HPDE6-E6E7 (cell line): ENCODE measurements around the gene NEMF.
"Not testable (repeated sequence)": the region's sequence is repeated elsewhere in the genome, so short reads cannot be mapped to it uniquely, and the experiment has no call there.

ENCODE experiments used
- DNase-seq: peaks from one replicate; pipeline ENCODE4 v3.0.0; 2011; ENCODE audit warnings: missing footprints; ENCODE audit errors: extremely low spot score

Gene NEMF, protein sequence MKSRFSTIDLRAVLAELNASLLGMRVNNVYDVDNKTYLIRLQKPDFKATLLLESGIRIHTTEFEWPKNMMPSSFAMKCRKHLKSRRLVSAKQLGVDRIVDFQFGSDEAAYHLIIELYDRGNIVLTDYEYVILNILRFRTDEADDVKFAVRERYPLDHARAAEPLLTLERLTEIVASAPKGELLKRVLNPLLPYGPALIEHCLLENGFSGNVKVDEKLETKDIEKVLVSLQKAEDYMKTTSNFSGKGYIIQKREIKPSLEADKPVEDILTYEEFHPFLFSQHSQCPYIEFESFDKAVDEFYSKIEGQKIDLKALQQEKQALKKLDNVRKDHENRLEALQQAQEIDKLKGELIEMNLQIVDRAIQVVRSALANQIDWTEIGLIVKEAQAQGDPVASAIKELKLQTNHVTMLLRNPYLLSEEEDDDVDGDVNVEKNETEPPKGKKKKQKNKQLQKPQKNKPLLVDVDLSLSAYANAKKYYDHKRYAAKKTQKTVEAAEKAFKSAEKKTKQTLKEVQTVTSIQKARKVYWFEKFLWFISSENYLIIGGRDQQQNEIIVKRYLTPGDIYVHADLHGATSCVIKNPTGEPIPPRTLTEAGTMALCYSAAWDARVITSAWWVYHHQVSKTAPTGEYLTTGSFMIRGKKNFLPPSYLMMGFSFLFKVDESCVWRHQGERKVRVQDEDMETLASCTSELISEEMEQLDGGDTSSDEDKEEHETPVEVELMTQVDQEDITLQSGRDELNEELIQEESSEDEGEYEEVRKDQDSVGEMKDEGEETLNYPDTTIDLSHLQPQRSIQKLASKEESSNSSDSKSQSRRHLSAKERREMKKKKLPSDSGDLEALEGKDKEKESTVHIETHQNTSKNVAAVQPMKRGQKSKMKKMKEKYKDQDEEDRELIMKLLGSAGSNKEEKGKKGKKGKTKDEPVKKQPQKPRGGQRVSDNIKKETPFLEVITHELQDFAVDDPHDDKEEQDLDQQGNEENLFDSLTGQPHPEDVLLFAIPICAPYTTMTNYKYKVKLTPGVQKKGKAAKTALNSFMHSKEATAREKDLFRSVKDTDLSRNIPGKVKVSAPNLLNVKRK

DNA sequence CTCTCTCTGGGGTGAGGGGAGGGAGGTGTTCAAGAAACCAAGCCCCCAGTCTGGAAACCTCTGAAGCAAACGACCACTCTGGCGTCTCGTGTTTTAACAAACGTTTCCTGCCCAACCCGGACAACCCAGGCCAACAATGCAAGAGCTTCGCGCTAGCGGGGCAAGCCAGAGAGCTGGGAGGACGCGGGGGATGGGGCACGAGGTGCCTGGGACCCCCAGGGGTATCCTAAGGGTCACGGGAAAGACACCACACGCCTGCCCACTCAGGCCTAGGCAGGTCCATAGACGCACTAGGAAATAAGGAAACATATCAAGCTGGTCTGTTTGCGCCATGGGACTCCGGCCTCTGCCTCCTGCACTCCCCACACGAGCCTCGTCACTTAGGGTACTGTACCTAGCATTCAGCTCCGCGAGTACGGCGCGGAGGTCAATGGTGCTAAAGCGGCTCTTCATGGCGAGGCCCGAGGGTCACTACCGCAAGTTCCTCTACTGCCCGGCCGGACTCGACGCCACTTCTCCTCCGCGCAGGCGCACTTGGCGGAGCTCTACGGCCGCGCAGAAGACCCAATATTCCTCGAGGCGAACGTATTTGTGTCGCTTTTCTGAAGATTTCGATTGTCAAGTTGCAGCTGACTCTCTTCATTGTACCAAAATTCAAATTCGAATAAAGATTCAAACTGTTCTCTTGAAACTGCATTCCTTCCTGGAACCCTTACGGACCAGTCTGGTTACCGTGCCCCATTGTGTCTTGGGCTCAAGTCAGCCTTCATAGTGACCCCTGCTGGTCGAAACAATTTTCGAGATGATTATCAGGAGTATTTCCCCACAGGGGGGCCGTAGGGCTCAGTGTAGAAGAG is at the start of gene NEMF:
Gene NEMF (minus strand): TSS at position 488 of the 857 bp plus-strand sequence. CDS start 35 bp downstream, at position 453.
- DNase-seq, result peak; percentile 84

DNA sequence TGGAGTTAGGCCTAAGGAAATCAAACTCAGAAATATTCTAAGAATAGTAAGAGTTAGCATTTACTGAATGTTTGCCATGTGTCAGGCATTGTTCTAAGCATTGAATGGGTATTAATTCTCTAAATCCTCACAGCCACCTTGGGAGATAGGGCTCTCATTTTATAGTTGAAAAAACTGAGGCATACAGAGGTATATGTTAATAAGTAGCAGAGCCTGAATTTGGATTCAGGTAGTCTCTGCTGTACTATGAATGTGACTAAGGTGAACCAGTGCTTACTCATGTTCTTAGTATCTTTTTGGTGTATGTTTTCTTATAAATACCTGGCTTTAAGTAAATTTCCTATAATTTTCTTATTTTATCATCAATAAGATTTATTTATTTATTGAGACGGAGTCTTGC is 48.4 kb upstream of the NEMF start:
- DNase-seq, result no peak

DNA sequence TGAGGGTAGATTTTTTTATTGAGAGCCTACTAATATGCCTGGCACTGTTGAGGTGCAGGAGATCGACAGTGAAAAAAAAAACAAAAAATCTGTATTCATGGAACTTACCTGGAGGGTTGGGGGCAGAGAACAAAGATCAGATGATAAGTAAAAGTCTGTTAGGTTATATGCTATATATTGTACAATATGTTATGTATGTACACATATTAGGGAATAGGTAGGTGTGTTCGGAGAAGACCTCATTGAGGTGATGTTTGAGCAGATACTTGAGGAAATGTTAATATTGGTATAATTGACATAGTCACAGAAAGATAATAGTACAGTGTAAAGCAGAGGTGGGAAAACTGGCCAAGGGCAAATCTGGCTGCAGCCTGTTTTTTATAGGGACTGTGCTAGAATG is 45.9 kb upstream of the NEMF start:
- no peak for DNase-seq

DNA sequence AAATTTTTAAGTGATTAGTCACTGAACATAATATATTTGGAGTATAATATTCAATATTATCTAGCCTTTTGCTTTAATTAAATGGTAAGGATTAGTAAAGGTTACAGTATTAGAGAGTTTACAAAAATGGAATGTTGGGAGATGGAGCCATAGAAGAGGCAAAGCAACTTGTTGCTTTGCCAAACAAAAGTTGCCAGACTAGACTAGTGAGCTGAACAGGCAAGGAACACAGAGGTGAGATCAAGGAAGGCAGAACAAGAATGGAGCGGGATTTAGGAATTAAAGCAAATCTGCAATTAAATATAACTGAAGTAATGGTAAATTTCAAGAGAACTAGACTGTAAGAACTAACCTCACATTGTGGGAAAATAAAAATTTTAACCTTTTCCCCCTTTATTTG is 45.4 kb upstream of the NEMF start:
- DNase-seq, result no peak

DNA sequence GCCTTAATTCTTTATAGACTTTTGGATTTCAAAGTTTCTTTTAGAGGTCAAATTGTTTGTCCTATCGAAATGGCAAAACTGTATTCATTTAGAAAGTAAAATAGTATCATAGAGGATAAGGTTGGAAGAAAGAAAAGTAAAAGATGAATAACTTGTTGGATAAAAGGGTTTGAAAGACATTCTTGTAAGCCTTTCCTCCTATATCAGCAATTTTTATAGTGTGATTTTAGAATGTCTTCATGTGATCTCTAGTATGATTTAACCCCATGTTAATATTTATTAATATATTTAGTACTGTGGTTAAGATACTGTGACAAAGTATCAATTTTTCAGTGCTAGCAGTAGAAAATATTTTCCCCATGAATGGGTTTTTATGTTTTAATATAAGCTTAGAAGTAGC is 44.8 kb upstream of the NEMF start:
- DNase-seq, result no peak

DNA sequence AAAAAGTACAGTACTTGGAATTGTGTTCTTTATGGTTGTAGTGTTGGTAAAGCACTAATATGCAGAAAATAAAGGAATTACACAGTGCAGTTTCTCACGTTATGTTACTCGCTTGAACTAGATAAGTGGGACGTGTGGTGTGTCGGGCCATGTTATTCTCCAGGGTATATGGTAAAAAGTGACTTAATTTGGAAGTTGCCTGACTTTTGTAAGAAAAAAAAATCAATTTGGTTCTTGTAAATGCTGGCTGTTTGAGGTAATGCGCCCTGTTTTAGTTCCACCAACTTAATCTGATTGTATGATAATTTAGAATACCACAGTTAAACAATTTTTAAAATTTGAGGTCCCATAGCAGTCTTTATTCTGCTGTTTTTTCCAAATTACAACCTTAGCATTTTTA is 44.4 kb upstream of the NEMF start:
- no peak for DNase-seq

DNA sequence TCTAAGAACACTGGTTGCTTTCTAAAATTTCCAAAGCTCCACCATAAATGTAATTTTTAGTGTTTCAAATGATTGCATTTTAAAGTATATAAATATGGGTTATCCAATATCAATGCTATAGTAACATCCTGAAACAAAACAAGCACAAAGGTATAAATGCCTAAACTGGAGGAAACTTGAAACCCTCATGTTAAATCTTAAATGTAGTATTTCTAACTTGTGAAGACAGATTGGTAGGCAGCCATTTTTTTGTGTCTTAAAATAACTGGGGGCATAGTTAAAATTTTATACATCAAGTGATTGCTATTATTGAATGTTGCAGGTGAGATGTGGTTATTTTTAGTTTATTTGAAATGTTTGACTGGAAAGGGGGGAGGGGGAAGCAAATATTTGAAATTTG is 43.7 kb upstream of the NEMF start:
- DNase-seq, result not testable (repeated sequence)

DNA sequence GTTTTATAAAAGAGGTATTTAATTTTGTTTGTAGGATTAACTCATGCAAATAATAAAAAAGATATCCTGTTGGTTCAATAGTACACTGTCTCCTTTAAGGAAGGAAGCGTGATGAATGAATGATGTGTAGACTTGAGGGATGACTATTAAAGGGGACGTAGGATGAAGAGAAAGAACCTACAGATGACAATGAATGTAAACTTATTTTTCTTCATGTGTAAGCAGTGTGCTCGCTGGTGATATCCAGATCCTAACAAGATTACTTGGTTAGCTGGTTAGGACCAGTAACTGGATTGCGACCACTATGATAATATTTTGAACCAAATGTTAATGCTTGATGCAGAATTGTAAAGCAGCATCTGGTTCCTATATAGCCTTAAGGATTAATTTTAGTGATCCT is 42.9 kb upstream of the NEMF start:
- no peak for DNase-seq

DNA sequence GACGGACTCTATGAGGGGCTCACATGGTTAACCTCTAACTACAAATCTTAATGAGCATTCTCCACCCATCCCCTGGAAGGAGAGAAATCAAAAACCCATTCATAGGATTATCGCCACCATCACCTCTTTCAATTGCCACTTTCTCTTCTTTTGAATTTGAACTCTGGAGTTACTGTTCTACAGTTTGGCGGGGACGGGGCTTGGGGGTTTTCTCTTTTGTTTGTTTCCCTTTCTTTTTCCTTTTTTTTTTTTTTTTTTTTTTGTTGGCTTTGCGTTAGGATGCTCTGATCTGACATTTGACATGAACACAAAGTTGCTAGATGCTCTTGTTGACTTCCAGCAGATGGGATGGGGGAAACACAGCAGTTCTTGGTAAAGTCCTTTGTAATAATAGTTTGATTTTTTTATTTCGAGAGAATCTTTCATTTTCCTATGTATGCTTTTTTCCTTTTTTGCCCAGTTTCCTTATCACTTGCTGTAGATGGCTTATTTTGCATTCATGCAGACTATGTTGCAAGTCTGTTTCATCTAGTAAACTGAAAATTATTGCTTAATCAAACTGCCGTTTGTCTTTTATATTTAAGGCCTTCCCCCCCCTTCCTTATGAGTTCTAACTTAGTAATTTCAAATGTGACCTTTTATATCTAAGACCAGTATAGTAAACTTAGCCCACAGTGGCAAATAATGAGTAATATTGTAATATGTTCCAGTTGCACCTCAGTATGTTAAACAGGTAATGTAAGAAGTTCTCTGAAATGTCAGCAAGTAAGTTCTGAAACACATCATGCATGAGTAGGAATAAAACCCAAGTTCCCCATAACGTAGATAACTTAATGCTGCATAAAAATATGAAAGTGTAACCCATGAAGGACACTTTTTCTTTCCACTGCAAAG is 41.9 kb upstream of the NEMF start:
- not testable (repeated sequence) for DNase-seq

DNA sequence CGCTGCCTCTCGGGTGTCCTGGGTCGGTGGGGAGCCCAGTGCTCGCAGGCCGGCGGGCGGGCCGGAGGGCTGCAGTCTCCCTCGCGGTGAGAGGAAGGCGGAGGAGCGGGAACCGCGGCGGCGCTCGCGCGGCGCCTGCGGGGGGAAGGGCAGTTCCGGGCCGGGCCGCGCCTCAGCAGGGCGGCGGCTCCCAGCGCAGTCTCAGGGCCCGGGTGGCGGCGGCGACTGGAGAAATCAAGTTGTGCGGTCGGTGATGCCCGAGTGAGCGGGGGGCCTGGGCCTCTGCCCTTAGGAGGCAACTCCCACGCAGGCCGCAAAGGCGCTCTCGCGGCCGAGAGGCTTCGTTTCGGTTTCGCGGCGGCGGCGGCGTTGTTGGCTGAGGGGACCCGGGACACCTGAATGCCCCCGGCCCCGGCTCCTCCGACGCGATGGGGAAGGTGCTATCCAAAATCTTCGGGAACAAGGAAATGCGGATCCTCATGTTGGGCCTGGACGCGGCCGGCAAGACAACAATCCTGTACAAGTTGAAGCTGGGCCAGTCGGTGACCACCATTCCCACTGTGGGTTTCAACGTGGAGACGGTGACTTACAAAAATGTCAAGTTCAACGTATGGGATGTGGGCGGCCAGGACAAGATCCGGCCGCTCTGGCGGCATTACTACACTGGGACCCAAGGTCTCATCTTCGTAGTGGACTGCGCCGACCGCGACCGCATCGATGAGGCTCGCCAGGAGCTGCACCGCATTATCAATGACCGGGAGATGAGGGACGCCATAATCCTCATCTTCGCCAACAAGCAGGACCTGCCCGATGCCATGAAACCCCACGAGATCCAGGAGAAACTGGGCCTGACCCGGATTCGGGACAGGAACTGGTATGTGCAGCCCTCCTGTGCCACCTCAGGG is 41.0 kb upstream of the NEMF start:
- DNase-seq, result no peak

DNA sequence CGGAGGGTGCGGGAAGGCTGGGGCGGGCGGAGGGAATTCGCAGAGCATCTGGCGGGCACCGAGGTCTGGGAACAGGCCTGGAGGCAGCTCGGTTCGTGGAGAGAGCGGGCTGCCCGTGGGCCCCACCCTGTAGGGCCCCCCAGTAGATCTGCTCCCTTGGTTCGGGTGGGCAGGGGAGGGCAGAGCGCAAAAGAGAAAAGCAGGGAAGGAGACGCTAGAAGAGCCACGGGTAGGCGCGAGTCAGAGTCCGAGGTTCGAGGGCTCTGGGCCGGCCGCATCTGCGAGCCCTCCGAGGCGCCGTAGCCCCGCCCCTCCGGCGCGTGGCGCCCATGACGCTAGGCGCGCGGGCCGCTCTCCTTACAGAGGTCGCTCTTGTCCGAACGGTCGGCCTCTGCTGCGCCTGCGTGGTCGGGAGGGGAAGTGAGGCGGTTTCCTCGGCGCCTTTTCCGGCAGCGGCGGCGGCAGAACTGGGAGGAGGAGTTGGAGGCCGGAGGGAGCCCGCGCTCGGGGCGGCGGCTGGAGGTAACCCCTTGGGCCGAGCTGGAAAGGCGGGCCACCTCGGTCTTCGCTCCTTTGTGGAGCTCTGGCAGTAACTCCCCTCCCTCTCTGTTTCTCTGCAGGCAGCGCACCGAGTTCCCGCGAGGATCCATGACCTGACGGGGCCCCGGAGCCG is 40.2 kb upstream of the NEMF start, which contains the start of gene ARF6:
Gene ARF6 (plus strand): TSS at position 447 of the 673 bp plus-strand sequence. CDS start 655 bp downstream, outside the sequence.
- peak; percentile 89 for DNase-seq

DNA sequence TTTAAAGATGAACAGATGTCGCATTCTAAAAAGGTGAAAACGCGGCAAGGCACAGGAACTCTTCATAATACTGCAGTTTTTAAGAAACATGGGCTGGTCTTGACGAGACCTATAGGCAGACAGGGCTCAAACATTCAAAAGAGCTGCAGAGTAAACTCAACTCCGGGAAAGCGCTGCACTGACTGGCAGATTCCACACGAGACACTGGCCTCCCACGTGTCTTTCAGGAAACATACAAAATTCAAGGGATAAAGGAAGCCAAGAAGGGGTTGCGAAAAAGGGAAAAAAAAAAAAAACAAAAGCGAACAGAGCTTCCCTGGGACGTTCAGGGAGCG is 39.7 kb upstream of the NEMF start:
- DNase-seq, result no peak

DNA sequence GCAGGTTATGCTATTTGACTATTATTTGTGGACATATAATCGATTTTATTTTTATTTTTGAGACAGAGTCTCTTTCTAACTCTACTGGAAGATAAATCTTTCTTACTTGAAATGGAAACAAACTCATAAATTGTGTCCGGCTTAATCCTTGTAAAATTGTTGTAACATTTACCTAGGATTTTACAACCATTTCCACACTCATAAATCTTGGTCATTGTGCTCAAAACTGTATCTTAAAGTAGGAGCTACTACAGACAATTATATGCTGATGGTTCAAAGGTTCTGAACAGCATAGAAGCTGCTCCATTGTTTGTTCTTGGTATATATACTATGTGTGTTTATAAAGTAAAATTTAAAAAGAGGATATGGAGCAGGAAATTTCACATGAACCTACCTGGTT is 35.7 kb upstream of the NEMF start:
- no peak for DNase-seq

DNA sequence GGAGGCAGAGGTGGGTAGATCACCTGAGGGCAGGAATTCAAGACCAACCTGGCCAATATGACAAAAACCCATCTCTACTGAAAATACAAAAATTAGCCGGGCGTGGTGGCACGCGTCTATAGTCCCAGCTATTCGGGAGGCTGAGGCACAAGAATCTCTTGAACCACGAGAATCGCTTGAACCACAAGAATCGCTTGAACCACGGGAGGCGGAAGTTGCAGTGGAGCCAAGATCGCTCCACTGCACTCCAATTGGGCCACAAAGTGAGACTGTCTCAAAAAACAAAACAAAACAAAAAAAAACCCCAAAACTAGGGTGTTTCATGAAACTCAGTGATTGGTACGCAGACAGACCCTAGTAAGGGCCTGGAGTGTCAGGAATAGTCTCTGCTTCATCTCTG is 33.9 kb upstream of the NEMF start:
- DNase-seq, result no peak

DNA sequence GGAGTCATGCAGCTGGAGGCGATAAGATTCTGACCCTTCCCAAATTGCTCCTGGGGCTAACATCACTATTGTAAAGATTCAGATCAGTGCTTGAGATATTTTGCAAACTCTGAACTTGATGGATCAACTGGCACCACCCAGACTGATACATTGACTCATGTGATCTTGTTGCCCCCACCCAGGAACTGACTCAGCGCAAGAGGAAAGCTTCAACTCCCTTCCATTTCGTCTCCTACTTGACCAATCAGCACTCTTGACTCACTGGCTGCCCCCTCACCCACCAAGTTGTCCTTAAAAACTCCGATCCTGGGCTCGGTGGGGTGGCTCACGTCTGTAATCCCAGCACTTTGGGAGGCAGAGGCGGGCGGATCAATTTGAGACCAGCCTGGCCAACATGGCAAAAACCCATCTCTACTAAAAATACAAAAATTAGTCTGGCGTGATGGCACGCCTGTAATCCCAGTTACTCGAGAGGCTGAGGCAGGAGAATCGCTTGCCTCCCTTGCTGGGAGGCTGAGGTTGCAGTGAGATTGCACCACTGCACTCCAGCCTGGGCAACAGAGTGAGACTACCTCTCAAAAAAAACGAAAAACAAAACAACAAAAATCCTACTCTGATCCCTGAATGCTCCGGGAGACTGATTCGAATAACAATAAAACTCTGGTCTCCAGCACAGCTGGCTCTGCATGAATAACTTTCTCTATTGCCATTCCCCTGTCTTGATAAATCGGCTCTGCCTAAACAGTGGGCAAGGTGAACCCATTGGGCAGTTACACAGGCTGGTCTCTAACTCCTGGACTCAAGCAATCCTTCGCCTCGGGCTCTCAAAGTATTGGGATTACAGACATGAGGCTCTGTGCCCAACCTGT is 30.5 kb upstream of the NEMF start:
- no peak for DNase-seq

DNA sequence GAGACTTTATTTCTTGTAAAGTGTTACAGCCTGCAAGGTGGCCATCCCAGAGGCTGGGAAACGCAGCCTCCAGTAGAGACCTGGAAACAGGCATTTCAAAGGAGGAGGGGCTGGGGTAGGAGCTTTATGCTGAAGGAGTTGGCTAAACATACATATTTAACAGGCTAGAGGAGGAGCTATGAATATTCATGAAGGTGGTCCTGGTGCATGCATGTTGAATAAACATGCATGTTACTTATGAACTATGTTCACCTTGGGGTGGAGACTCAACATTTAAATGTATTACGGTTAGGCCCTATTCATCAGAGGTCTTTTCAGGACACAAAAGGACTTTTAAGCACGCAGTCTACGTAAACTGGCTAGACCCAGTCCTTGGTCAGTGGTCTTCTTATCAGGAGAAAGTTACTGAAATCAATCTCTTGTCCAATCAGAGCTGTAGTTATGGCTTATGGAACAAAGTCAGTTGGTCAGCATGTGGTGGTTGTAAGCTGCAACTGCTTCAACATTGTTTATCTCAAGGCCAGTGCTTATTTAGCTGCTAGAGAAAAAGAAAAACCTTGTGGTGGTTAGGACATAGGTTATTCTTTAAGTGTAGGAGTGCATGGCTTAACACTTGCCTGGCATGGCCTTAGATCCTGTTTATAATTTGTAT is 28.9 kb upstream of the NEMF start:
- no peak for DNase-seq
